Fibroblast of the conjunctiva (primary cell): ENCODE data around the gene MIER1.
"Not testable (repeated sequence)": the region's sequence is repeated elsewhere in the genome, so short reads cannot be mapped to it uniquely, and the experiment has no call there.

Experiments used
- DNase-seq: peaks from one replicate; pipeline ENCODE4 v3.0.0-alpha.2; 2010; ENCODE audit warnings: low read depth

Gene MIER1

GRCh38 chr1:66924756-66925557 lies at the start of gene MIER1, which contains the start of gene DNAI4:
TSS of gene MIER1 (plus strand) at chr1:66924990. CDS start at chr1:66925029, 39 bp downstream.
TSS of gene DNAI4 (minus strand) at chr1:66924856. CDS start at chr1:66924831, 25 bp downstream.
- peak; percentile 98 for DNase-seq

- DNase-seq: no peak
Measured at GRCh38 chr1:66876664-66877063, 48.1 kb upstream of the MIER1 start.

GRCh38 chr1:66889030-66889429 lies 35.8 kb upstream of the MIER1 start:
- no peak for DNase-seq

- DNase-seq: no peak
Measured at GRCh38 chr1:66890621-66891020, 34.2 kb upstream of the MIER1 start.

GRCh38 chr1:66893712-66894111 lies 31.1 kb upstream of the MIER1 start:
- DNase-seq: no peak

GRCh38 chr1:66915203-66915602 lies 9.6 kb upstream of the MIER1 start:
- DNase-seq: not testable (repeated sequence)

GRCh38 chr1:66916320-66916719 lies 8.5 kb upstream of the MIER1 start:
- peak; percentile 20 for DNase-seq

- DNase-seq: no peak
Measured at GRCh38 chr1:66917476-66917875, 7.3 kb upstream of the MIER1 start.

GRCh38 chr1:66919063-66919462 lies 5.7 kb upstream of the MIER1 start:
- no peak for DNase-seq

GRCh38 chr1:66919828-66920227 lies 5.0 kb upstream of the MIER1 start:
- DNase-seq: no peak

- no peak for DNase-seq
Measured at GRCh38 chr1:66920543-66920942, 4.2 kb upstream of the MIER1 start.

- DNase-seq: no peak
Measured at GRCh38 chr1:66925558-66925910, 744 bp downstream of the MIER1 start.

- DNase-seq: no peak
Measured at GRCh38 chr1:66925944-66926343, 1.2 kb downstream of the MIER1 start.

GRCh38 chr1:66927528-66927927 lies 2.7 kb downstream of the MIER1 start:
- no peak for DNase-seq

- no peak for DNase-seq
Measured at GRCh38 chr1:66929146-66929688, 4.4 kb downstream of the MIER1 start.

GRCh38 chr1:66929691-66929998 lies 4.9 kb downstream of the MIER1 start:
- DNase-seq: no peak

GRCh38 chr1:66929999-66930822 lies 5.4 kb downstream of the MIER1 start:
- peak; percentile 85 for DNase-seq

GRCh38 chr1:66930823-66931174 lies 6.0 kb downstream of the MIER1 start:
- no peak for DNase-seq

- DNase-seq: no peak
Measured at GRCh38 chr1:66931590-66931989, 6.8 kb downstream of the MIER1 start.

GRCh38 chr1:66932291-66932690 lies 7.5 kb downstream of the MIER1 start:
- DNase-seq: no peak

- no peak for DNase-seq
Measured at GRCh38 chr1:66933887-66934700, 9.3 kb downstream of the MIER1 start.

- DNase-seq: no peak
Measured at GRCh38 chr1:66937529-66938234, 12.9 kb downstream of the MIER1 start.
